Activated B cell treated with CpG ODN at 0.5 μM for 24 hours (primary cell): ENCODE data around the gene MARVELD3. TPM values are rescaled to one million over a fixed set of nuclear protein-coding genes. Genes with fewer than 3 reads are reported as not detected.

Experiments used
- ATAC-seq: fragments of 200-7000 bp; cut with Tn5 transposase; one replicate; pipeline ENCODE4 v1.10.0; 2021; ENCODE audit warnings: low read depth, mild to moderate bottlenecking, moderate library complexity
- CTCF ChIA-PET: fragments of 350-600 bp; sonication (Branson Sonifier 250); formaldehyde crosslinking; loops from one replicate; lab custom pipeline; 2021; ENCODE audit warnings: antibody characterized with exemption; lab: Charles Lee
- POLR2A ChIA-PET: fragments of 350-600 bp; sonication (Branson Sonifier 250); formaldehyde crosslinking; loops from one replicate; lab custom pipeline; 2021; ENCODE audit warnings: antibody characterized with exemption; lab: Charles Lee
- DNase-seq: peaks from one replicate; pipeline ENCODE4 v3.0.0; 2022
- H3K27ac Mint-ChIP-seq: one replicate; pipeline ENCODE4 v1.8.0; 2020; ENCODE audit warnings: mixed read lengths
- H3K27me3 Mint-ChIP-seq: one replicate; pipeline ENCODE4 v1.8.0; 2021; ENCODE audit warnings: mixed read lengths
- H3K36me3 Mint-ChIP-seq: one replicate; pipeline ENCODE4 v1.8.0; 2021; ENCODE audit warnings: low read depth, mixed read lengths
- H3K4me1 Mint-ChIP-seq: one replicate; pipeline ENCODE4 v1.8.0; 2021; ENCODE audit warnings: mixed read lengths
- H3K4me3 Mint-ChIP-seq: one replicate; pipeline ENCODE4 v1.8.0; 2020; ENCODE audit warnings: mild to moderate bottlenecking, mixed read lengths
- H3K9me3 Mint-ChIP-seq: one replicate; pipeline ENCODE4 v1.8.0; 2020; ENCODE audit warnings: mixed read lengths
- intact Hi-C: fragments of 100-400 bp; cut with micrococcal nuclease; formaldehyde crosslinking; loops from one replicate; pipeline ENCODE4 v1.15.1; 2024
- total RNA-seq: library from RNA; stranded (reverse); gene quantifications from 2 replicates; pipeline ENCODE4 v1.2.3, GENCODE V29; 2022
- TF ChIP-seq, protein P1 (sequence below): fragments of 200-600 bp; IDR thresholded peaks from one replicate; pipeline ENCODE4 v1.8.0; 2022; ENCODE audit warnings: antibody characterized with exemption, mild to moderate bottlenecking

Gene MARVELD3
- total RNA-seq, 1 donor from 2014 or later, result not detected

DNA sequence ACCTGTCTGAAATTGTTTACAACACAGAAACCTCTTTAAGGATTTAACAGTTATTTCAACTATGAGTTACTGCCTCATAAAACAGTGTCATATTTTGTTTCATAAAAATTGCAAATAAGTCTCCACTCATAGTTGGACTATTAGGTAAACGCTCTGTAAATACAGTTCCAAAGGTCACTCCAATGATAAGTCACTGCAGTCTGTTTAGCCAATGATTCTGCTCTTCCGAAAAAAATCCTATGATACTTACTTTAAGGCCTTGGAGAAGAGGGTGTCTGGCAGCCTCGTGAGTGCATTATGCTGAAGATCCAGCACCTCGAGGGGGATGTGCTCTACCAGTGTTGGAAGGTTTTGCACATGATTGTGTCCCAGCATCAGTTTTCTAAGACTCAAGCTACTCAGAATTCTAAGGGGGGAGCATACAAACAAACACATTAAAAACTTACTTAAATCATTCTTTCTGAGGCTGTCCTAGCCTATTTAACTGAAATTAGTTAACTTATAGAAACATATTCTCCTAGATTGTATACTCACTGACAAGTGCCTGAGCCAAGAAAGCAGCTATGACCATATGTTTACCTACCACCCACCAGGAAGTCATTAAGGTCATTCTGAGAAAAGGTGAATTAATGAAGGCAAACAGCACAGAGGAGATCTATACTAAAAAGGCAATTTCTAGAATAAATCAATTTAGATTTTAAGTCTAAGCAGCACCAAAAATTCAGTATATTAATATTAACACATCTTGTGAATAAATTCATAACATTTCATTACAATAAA, 41.1 kb downstream of the MARVELD3 start:
- DNase-seq, result no peak
- H3K9me3 Mint-ChIP-seq, result no peaks in the 10 kb centered on the region
- H3K36me3 Mint-ChIP-seq, result peaks cover 76% of the 10 kb centered on the region
- no peaks in the 10 kb centered on the region for H3K4me1 Mint-ChIP-seq
- H3K4me3 Mint-ChIP-seq, result no peak overlapping the region
- intact Hi-C loops, result loop anchor here (10.0 kb wide), 1 partner anchor 298 kb away; no protein-coding TSS in a partner anchor
- ChIA-PET CTCF (no interaction called here), POLR2A (no interaction called here)
- TF ChIP-seq, protein P1, sequence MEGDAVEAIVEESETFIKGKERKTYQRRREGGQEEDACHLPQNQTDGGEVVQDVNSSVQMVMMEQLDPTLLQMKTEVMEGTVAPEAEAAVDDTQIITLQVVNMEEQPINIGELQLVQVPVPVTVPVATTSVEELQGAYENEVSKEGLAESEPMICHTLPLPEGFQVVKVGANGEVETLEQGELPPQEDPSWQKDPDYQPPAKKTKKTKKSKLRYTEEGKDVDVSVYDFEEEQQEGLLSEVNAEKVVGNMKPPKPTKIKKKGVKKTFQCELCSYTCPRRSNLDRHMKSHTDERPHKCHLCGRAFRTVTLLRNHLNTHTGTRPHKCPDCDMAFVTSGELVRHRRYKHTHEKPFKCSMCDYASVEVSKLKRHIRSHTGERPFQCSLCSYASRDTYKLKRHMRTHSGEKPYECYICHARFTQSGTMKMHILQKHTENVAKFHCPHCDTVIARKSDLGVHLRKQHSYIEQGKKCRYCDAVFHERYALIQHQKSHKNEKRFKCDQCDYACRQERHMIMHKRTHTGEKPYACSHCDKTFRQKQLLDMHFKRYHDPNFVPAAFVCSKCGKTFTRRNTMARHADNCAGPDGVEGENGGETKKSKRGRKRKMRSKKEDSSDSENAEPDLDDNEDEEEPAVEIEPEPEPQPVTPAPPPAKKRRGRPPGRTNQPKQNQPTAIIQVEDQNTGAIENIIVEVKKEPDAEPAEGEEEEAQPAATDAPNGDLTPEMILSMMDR, result no peak
- ATAC-seq, result no peak
- H3K27me3 Mint-ChIP-seq, result no peaks in the 10 kb centered on the region
- H3K27ac Mint-ChIP-seq, result no peak overlapping the region

DNA sequence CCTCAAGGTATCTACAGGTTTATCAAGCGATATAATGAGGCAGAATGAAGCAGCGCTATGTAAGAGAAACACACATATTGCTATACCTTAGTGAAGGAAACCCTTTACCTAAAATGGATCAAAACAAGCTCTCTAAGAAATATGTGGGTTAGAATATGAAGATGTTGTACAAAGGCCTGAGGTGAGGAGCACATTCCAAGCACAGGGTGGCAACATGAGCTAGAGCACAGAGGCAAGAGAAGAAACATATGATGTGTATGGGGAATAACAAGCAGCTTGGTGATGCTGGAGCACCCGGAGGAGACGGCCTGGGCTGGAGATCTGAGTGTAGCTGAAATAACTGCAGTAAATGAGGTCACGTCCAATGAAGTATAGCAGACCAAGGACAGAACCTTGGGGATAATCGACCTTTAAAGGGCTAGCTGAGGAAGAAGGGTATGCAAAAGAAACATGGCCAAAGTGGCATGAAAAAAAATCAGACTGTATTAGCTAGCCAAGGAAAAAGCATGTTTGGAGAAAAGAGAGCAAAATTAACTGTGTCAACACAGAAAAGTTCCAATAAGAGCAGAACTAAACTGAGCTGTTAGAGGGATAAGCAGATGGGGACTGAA, 44.0 kb downstream of the MARVELD3 start:
- H3K27ac Mint-ChIP-seq, result no peak overlapping the region

DNA sequence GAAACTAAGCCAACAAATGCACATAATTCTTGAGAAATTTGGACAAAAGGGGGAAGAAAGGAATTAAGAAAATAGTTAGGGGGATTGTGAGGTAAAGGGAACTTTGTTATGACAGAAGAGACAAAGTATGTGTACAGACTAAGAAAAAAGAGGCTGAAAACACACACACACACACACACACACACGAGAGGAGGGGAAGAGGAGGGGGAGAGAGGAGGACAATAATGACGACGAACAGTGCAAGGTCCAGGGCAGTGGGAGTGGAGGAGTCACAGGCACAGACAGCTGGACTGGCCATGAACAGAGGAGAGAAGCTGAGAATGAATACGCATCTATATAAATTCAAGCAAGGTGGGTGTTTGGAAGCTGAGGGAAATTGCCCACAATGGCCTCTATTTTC, 44.6 kb downstream of the MARVELD3 start:
- Mint-ChIP-seq H3K4me1 (no peaks in the 10 kb centered on the region), H3K27ac (no peak overlapping the region), H3K36me3 (peaks cover 80% of the 10 kb centered on the region), H3K4me3 (no peak overlapping the region), H3K27me3 (no peaks in the 10 kb centered on the region), H3K9me3 (no peaks in the 10 kb centered on the region)
- intact Hi-C loops, result no loop called here
- ATAC-seq (no peak), DNase-seq (no peak)
- TF ChIP-seq, protein P1, result no peak
- ChIA-PET POLR2A (interaction anchor here (0.6 kb wide), 1 partner anchor 190 kb away, joined by 3 read pairs; no protein-coding TSS in a partner anchor), CTCF (interaction anchor here (0.8 to 1.4 kb wide), 2 partner anchors 15 to 125 kb away, joined by 3 read pairs; no protein-coding TSS in a partner anchor)

More for the DNA sequence above, 44.0 kb downstream of the MARVELD3 start:
- ChIA-PET CTCF (interaction anchor here (0.8 to 1.4 kb wide), 2 partner anchors 15 to 125 kb away, joined by 3 read pairs; no protein-coding TSS in a partner anchor), POLR2A (interaction anchor here (0.6 kb wide), 1 partner anchor 191 kb away, joined by 3 read pairs; no protein-coding TSS in a partner anchor)
- peaks cover 77% of the 10 kb centered on the region for H3K36me3 Mint-ChIP-seq
- no peaks in the 10 kb centered on the region for H3K9me3 Mint-ChIP-seq
- TF ChIP-seq, protein P1, result no peak
- no peak for ATAC-seq
- H3K4me3 Mint-ChIP-seq, result no peak overlapping the region
- no peaks in the 10 kb centered on the region for H3K27me3 Mint-ChIP-seq
- H3K4me1 Mint-ChIP-seq, result no peaks in the 10 kb centered on the region
- intact Hi-C loops, result loop anchor here (10.0 kb wide), 1 partner anchor 295 kb away; no protein-coding TSS in a partner anchor
- no peak for DNase-seq

DNA sequence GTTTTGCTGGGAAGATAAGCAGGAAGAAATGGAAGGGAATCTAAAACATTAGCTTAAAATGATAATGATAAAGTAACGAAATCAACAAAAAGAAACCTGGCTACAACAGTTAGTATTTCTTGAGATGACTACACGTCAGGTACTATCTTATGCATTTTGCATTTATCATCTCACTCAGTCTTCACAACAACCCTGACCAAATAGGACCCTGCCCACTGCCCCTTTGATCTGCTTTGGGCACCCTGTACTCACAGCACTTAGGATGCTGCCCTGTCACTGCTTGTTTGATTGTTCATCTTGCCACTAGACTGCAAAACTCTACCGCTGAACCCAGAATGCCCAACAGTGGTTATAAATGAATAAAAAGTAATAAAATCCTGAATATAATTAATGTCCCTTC, 45.2 kb downstream of the MARVELD3 start:
- H3K9me3 Mint-ChIP-seq, result no peaks in the 10 kb centered on the region
- no peaks in the 10 kb centered on the region for H3K27me3 Mint-ChIP-seq
- intact Hi-C loops, result no loop called here
- no peaks in the 10 kb centered on the region for H3K4me1 Mint-ChIP-seq
- DNase-seq (no peak), ATAC-seq (no peak)
- ChIA-PET POLR2A (no interaction called here), CTCF (no interaction called here)
- no peak overlapping the region for H3K27ac Mint-ChIP-seq
- TF ChIP-seq, protein P1, result no peak
- H3K4me3 Mint-ChIP-seq, result no peak overlapping the region
- H3K36me3 Mint-ChIP-seq, result peaks cover 81% of the 10 kb centered on the region

DNA sequence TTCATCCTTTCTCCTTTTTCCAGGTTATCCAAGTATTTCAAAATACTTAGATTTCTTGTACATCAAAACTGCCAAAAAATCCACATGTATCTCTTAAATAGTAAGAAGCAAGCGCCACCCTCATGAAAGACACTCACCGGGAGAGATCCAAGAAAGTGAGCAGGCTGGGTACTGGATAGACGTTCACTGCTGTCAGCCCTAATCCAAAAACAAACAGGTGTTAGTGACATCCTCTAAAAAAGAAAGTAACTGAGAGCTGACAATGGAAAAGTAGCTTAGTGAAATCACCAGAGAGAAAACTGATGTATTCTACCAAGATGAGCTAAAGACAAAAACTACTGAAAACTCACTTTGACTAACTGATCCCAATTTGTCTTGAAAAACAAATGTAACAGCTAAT, 46.1 kb downstream of the MARVELD3 start:
- ChIA-PET POLR2A (no interaction called here), CTCF (no interaction called here)
- ATAC-seq (no peak), DNase-seq (no peak)
- H3K36me3 Mint-ChIP-seq, result peaks cover 78% of the 10 kb centered on the region
- H3K27ac Mint-ChIP-seq, result no peak overlapping the region
- H3K4me1 Mint-ChIP-seq, result no peaks in the 10 kb centered on the region
- no peak overlapping the region for H3K4me3 Mint-ChIP-seq
- no peaks in the 10 kb centered on the region for H3K27me3 Mint-ChIP-seq
- intact Hi-C loops, result no loop called here
- TF ChIP-seq, protein P1, result no peak
- H3K9me3 Mint-ChIP-seq, result no peaks in the 10 kb centered on the region
